Central memory CD4-positive, alpha-beta T cell (primary cell): Measurements from ENCODE around the gene FGF18.
"Not testable (repeated sequence)": the region's sequence is repeated elsewhere in the genome, so short reads cannot be mapped to it uniquely, and the experiment has no call there.

ENCODE experiments used
- DNase-seq: peaks from one replicate; pipeline ENCODE4 v3.0.0; 2022

Gene FGF18

DNA sequence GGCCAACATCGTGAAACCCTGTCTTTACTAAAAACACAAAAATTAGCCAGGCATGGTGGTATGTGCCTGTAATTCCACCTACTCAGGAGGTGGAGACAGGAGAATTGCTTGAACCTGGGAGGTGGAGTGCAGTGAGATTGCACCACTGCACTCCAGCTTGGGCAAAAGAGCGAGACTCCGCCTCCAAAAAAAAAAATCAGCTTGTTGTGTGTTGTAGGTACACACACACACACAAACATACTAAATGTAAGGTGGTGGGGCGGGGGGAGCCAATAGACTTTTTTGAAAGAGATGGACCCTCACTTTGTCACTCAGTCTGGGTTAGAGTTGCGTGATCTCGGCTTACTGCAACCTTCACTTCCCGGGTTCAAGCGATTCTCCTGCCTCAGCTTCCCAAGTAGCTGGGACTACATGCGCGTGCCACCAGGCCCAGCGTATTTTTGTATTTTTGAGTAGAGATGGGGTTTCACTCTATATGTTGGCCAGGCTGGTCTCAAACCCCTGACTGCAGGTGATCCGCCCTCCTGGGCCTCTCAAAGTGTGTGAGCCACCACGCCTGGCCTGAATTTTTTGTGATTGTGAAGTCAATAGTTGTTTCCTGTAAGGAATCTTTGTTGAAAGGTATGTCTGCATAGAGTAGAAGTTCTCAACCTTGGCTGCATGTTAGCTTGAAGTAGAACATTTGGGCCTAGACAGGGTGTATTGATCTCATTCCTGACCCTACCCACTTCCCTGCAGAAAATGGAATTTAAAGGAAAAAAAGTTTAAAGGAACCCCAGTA lies 18.1 kb upstream of the FGF18 start:
- DNase-seq, result no peak

GRCh38 chr5:171402751-171403150 lies 16.7 kb upstream of the FGF18 start:
- DNase-seq, result not testable (repeated sequence)

DNA sequence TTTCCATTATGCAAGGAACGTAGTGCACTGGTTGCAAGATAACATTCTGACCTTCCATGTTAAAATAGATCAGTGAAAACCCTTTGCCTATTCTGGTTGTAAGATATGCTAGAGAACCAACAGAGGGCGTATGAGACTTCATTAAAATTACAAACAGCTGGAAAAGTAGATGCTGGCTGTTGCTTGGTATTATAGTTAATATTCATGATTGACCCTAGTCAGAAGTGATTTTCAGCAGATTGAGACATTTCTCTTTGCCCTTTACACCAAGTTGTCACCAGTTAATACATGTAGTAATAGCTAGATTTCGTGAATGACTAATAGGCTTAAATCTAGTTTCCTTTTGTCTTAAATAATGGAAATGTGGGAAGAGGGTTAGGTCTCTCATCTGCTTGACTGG lies 13.8 kb upstream of the FGF18 start:
- DNase-seq, result no peak

- DNase-seq, result no peak
These were observed 12.2 kb upstream of the FGF18 start for GRCh38 chr5:171407234-171407633.

- no peak for DNase-seq
These were observed 10.0 kb upstream of the FGF18 start for GRCh38 chr5:171409164-171410136.

DNA sequence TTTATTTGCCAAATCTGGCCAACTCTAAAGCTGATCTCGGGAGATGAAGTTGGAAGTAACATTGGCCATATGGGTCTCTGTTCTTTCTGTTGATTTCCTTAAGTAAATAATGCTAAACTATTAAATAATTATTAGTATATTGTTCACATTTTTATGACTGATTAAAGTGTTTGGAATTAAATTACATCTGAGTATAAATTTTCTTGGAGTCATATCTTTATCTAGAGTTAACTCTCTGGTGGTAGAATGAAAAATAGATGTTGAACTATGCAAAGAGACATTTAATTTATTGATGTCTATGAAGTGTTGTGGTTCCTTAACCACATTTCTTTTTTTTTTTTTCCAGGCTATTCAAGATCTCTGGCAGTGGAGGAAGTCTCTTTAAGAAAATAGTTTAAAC lies 9.3 kb upstream of the FGF18 start:
- no peak for DNase-seq

- DNase-seq, result no peak
These were observed 7.3 kb upstream of the FGF18 start for GRCh38 chr5:171412186-171412585.

DNA sequence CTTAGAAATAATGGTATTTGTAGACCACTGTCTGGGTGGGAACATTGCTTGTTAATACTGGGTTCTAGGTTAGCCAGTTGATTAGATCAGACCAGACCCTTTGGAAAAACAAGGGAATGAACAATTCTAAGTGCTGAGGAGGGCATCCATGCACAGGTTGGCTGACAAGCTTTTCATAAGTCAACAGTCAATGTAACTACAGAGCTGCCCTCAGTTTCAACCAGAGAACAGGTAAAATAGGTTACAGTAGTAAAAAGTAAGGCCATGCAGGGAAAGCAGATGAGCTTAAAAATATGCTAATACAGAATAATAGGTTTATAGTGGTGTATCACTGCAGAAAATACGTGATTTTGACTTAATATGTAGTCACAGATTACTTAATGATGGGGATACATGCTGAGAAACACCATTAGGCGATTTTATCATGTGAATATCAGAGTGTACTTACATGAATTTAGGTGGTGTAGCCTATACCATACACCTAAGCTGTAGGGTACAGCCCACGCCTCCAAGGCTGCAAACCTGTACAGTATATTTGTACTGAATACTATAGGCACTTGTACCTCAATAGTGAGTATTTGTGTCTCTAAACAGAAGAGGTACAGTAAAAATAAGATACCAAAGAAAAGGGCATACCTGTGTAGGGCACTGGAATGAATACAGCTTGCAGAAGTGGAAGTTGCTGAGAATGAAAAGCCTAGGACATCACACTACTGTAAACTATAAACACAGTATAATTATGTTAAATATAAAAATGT lies 6.1 kb upstream of the FGF18 start:
- no peak for DNase-seq

DNA sequence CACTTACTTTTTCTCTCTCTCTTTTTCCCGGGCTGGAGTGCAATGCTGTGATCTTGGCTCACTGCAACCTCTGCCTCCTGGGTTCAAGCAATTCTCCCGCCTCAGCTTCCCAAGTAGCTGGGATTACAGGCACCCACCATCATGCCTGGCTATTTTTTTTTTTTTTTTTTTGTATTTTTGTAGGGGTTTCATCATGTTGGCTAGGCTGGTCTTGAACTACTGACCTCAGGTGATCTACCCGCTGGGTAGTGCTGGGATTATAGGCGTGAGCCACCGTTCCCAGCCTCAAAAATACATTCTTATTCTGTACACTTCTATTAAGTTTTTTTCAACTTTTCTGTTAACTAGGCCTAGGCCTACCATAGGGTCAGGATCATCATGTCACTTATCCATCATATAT lies 5.5 kb upstream of the FGF18 start:
- not testable (repeated sequence) for DNase-seq

DNA sequence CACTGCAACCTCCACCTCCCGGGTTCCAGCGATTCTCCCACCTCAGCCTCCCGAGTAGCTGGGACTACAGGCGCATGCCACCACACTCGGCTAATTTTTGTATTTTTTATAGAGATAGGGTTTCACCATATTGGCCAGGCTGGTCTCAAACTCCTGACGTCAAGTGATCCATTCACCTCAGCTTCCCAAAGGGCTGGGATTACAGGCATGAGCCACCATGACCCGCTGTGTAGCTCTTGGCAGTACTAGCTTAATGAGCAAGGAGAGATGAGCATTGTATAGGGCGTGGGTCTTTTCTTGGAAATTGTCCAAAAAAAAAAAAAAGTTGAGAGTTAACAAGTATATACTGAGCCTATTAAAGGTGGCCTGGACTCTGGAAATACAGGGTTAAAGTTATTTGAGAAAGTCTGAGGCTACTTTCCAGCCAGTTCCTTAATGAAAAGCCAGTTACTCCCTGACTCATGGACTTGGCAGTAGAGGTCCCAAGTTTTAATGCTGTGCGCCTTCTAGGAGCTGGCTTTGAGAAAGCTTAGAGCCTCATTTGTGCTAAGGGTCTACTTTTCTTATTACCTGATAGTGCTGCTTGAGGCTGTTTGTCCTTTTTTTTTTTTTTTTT lies 4.2 kb upstream of the FGF18 start:
- DNase-seq, result no peak

DNA sequence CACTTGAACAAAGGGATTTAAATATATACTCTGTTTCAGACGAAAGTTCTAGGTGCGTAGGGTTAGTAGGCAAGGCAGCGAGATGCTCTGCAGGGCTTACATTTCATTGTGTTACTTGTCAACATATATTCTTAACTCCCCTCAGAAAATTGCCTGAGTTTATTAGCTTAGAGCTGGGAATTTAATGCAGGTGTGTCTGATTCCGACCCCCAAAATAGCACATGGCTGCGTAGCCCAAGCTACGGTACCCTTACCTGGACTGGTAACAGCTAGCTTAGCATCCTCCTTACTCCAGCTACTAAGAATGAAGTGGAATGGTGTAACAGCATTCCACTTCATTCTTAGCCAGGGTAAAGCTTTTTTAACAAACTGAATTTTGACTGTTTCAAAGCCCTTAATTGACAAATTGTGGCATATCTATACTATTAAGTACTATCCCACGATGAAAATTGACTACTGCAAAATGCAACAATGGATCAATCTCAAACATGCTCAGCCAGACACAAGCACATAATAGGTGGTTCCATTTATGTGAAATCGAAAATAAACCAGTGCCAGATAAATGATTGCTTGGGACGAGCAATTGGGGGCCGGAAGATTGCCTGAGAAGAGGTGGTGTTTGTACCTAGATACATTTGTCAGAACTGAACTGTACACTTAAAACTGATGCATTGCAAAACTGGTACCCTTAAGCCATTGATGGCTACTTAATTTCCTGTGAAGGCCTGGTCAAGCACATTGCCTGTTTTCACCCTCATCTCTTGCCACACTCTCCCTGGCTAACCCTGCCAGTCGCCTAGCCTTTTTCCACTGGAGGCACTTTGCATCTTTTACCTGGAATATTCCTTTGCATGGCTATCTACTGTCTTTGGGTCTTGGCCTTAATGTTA lies 3.0 kb upstream of the FGF18 start:
- no peak for DNase-seq

- no peak for DNase-seq
These were observed 998 bp upstream of the FGF18 start for GRCh38 chr5:171418316-171418981.

DNA sequence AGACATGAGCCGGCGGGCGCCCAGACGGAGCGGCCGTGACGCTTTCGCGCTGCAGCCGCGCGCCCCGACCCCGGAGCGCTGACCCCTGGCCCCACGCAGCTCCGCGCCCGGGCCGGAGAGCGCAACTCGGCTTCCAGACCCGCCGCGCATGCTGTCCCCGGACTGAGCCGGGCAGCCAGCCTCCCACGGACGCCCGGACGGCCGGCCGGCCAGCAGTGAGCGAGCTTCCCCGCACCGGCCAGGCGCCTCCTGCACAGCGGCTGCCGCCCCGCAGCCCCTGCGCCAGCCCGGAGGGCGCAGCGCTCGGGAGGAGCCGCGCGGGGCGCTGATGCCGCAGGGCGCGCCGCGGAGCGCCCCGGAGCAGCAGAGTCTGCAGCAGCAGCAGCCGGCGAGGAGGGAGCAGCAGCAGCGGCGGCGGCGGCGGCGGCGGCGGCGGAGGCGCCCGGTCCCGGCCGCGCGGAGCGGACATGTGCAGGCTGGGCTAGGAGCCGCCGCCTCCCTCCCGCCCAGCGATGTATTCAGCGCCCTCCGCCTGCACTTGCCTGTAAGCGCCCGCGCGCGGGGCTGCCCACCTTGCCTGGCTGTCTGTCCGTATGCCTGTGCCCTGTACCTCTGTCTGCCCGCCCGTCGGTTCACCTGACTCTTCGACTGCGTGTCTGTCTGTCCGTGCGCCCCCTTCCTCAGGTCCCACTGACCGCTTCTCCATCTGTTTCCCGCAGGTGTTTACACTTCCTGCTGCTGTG lies 412 bp downstream of the FGF18 start:
- DNase-seq, result peak; percentile 25

DNA sequence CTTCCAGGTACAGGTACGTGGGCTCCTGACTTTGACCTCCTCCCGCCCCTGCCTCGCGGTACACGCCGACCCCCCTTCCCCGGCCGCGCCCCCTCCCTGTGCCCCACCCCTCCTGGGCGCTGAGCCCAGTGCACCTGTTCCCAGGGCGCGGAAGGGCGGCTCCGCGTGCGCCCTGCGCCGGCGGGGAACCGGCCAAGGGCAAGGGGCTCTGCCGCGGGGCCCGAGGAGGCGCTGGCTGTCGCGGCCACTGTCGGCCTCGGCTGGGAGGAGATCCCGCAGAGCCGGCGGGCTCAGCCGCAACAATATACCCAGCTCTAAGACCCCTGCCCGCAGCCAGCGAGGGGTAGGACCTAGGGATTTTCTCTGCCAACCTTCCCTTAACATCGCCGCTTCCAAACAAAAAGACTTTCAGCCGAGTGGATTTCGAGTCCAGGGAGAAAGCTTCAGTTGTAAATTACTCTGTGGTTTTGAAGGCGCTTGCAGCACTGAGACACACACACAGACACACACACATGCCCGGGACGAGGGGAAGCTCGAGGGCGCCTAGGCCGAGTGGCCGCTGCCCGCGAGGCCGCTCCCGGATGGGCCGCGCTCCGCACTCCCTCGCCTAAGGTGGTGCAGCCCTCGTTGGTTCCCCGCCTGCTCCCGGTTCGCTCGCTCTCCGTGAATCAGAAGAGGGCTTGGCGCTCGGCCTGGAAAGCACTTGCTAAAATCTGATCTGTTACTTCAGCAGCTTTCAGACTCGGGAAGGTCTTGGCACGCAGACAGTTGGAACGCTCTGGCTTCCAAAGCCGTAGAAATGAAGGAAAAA lies 1.2 kb downstream of the FGF18 start:
- no peak for DNase-seq

DNA sequence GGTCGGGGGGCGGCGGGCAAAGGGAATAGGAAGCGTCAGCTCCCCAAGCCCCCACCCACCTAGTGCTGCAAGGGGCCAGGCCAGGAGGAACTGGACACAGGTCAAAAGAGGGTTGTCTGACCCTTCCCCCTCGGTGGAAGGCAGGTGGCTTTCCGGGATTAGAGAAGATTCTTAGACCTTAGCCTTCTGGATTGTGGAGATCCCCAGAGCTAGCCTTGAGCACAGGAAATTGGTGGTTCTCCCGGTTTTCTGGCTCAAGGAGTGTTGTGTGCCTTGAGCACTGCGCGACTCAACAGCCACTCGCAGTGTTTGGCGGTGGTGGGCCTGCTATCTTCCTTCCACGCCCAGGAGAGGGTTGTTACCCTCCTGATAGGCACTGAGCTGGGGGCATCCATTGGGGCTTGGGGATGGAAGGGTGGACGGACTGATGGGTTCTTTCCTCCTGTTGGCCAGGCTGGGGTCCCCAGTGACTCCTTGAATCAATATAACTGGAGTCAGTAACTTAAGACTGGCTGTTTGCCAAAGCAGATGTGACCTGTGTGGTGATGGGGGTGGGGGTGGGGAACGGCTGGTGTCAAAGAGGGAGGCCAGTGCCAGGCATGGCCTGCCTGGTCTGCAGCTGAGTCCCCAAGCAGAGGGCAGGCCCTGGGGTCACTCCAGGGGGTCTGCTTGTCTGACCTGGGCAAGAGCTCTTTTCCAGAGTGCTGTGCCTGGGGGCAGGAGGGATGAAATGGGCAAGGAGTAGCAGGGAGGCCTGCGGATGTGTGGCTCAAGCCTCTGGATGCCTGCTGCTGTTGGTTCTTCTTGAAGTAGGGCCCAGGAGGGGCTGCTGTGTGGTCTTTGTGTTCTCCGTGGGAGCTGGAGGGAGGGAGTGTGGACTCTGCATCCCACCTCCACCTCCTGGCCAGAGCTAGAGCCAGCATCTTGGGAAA lies 2.1 kb downstream of the FGF18 start:
- no peak for DNase-seq

GRCh38 chr5:171422495-171422894 lies 3.0 kb downstream of the FGF18 start:
- no peak for DNase-seq

- no peak for DNase-seq
These were observed 3.6 kb downstream of the FGF18 start for GRCh38 chr5:171422902-171423663.
